ENCODE results near the gene SPATS2.

The SPATS2 gene

GRCh38 chr12:49556391-49557186, 189.3 kb downstream of the SPATS2 start:
- DNase-seq (ENCODE audit: low read depth) = no peak

- no peak for DNase-seq (ENCODE audit: low read depth)
Observed at GRCh38 chr12:49557187-49557916, 190.1 kb downstream of the SPATS2 start.

- DNase-seq (ENCODE audit: low read depth) = no peak
Observed at GRCh38 chr12:49557917-49558215, 190.6 kb downstream of the SPATS2 start.

- DNase-seq (ENCODE audit: low read depth) = no peak
Observed at GRCh38 chr12:49558526-49558925, 191.3 kb downstream of the SPATS2 start.

- no peak for DNase-seq (ENCODE audit: low read depth)
Observed at GRCh38 chr12:49559011-49559675, 191.9 kb downstream of the SPATS2 start.

- DNase-seq (ENCODE audit: low read depth) = no peak
Observed at GRCh38 chr12:49560695-49561094, 193.4 kb downstream of the SPATS2 start.

GRCh38 chr12:49562233-49562632, 195.0 kb downstream of the SPATS2 start:
- no peak for DNase-seq (ENCODE audit: low read depth)

- no peak for DNase-seq (ENCODE audit: low read depth)
Observed at GRCh38 chr12:49562831-49563230, 195.6 kb downstream of the SPATS2 start.

GRCh38 chr12:49563951-49564685, 196.9 kb downstream of the SPATS2 start:
- DNase-seq (ENCODE audit: low read depth) = no peak

- DNase-seq (ENCODE audit: low read depth) = no peak
Observed at GRCh38 chr12:49564686-49565405, 197.6 kb downstream of the SPATS2 start.

GRCh38 chr12:49565406-49566265, 198.4 kb downstream of the SPATS2 start:
- DNase-seq (ENCODE audit: low read depth) = no peak

GRCh38 chr12:49566361-49566760, 199.1 kb downstream of the SPATS2 start:
- DNase-seq (ENCODE audit: low read depth) = no peak

- DNase-seq (ENCODE audit: low read depth) = no peak
Observed at GRCh38 chr12:49567302-49567610, 200.0 kb downstream of the SPATS2 start.

GRCh38 chr12:49567611-49568441, 200.6 kb downstream of the SPATS2 start, which contains the start of gene MCRS1:
MCRS1 (minus strand) TSS chr12:49568142; CDS start chr12:49566731, 1,411 bp downstream.
- peak; percentile 77 for DNase-seq (ENCODE audit: low read depth)

GRCh38 chr12:49568442-49569162, 201.3 kb downstream of the SPATS2 start:
- no peak for DNase-seq (ENCODE audit: low read depth)

Measured in stimulated activated CD8-positive, alpha-beta memory T cell treated with anti-CD3 and anti-CD28 coated beads, Interleukin-7, amount 100 ng/mL, for 24 hours (primary cell).